ENCODE data around the gene USP15. TPM values are rescaled to one million over a fixed set of nuclear protein-coding genes. Genes with fewer than 3 reads are reported as not detected.

USP15 gene
- total and polyA plus RNA-seq, 2 of the 4 experiments (the other 2 are of a cell fraction): 28.5 to 49.6 TPM

DNA sequence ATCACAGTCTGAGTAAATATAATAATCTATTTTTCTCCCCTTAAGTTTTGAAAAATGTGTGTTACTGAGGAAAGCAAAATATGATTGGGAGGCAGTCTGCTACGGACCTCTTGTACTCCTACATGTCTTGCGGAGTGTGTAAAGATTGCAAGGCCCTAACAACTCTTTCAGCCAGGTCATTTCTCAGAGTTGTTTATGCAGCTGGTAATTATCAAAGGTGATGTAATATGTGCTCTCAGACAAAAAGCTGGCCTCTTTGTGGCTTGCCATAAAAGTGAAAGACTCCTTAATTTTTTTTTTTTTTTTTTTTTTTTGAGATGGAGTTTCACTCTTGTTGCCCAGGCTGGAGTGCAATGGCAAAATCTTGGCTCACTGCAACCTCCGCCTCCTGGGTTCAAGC is 165.9 kb downstream of the USP15 start:
- POLR2A ChIA-PET (ENCODE audit: unreplicated experiment): no interaction called here
- Histone ChIP-seq H4K20me1 (ENCODE audit: insufficient read depth, low read length) (no peaks in the 10 kb centered on the region), H2BK5ac (ENCODE audit: low read depth, low read length, poor library complexity, severe bottlenecking) (no peak overlapping the region), H3K4me2 (ENCODE audit: low read depth, low read length) (no peak overlapping the region), H2AFZ (replicated peaks; ENCODE audit: low read length, poor library complexity) (no peak overlapping the region), H3K56ac (ENCODE audit: extremely low read depth, insufficient read depth, low read length) (no peak overlapping the region), H3K9me3 (ENCODE audit: control insufficient read depth, insufficient read depth, low read length) (peaks cover 4% of the 10 kb centered on the region; the same call in 1 of the 2 replicates), H2BK20ac (ENCODE audit: low read depth, low read length) (no peak overlapping the region), H2BK15ac (ENCODE audit: low read depth, low read length) (no peak overlapping the region), H3K27me3 (ENCODE audit: control insufficient read depth, insufficient read depth, low read length) (no peaks in the 10 kb centered on the region; the same call in none of the 2 replicates), H3K4ac (ENCODE audit: low read depth, low read length) (no peak overlapping the region), H3K18ac (ENCODE audit: low read depth, low read length) (no peak overlapping the region), H2AK5ac (ENCODE audit: low read depth, low read length) (no peak overlapping the region), H4K8ac (ENCODE audit: low read depth in 2 of 2, low read length in 2 of 2) (no peak overlapping the region), H3K4me3 (ENCODE audit: insufficient read depth, low read depth, low read length) (no peak overlapping the region), H3K36me3 (ENCODE audit: control insufficient read depth, insufficient read depth, low read length) (no peaks in the 10 kb centered on the region), H3K27ac (ENCODE audit: insufficient read depth, low read length) (no peak overlapping the region), H3K79me1 (ENCODE audit: low read depth in 1 of 2, low read length in 2 of 2) (no peaks in the 10 kb centered on the region), H3K4me1 (ENCODE audit: control insufficient read depth, insufficient read depth, low read length) (no peaks in the 10 kb centered on the region), H4K5ac (ENCODE audit: low read depth, low read length) (no peak overlapping the region), H3K9me1 (ENCODE audit: insufficient read depth, low read length) (no peaks in the 10 kb centered on the region), H4K91ac (ENCODE audit: insufficient read depth, low read depth, low read length) (no peak overlapping the region), H2AK9ac (replicated peaks; ENCODE audit: low read depth, low read length, poor library complexity) (no peak overlapping the region), H3K23ac (ENCODE audit: low read depth, low read length) (no peak overlapping the region), H3K9ac (ENCODE audit: low read depth, low read length) (no peak overlapping the region), H3K14ac (replicated peaks; ENCODE audit: low read depth, low read length) (no peak overlapping the region), H2BK120ac (ENCODE audit: low read depth, low read length) (no peak overlapping the region)
- ATAC-seq (ENCODE audit: low read depth) (no peak), DNase-seq (peak; percentile 4)
- no CpG with 5 or more reads among the region's 3 CpGs for WGBS, 2 experiments (ENCODE audit: extremely low coverage in 2 of 2, insufficient read length in 1 of 2)
- dilution Hi-C loops (cut with HindIII; ENCODE audit: low sequenced_read_pairs, unreplicated experiment): no loop called here
- in situ Hi-C loops (cut with MboI; ENCODE audit: low sequenced_read_pairs): no loop called here
- no TSS peak for BruUV-seq (replicated peaks)
- no peak for TF ChIP-seq CEBPB (IDR thresholded peaks at IDR 0.05; ENCODE audit: low read depth, low read length)
- TF ChIP-seq BHLHE40 (IDR thresholded peaks at IDR 0.05; ENCODE audit: low read depth, low read length): no peak
- TF ChIP-seq, protein P1, sequence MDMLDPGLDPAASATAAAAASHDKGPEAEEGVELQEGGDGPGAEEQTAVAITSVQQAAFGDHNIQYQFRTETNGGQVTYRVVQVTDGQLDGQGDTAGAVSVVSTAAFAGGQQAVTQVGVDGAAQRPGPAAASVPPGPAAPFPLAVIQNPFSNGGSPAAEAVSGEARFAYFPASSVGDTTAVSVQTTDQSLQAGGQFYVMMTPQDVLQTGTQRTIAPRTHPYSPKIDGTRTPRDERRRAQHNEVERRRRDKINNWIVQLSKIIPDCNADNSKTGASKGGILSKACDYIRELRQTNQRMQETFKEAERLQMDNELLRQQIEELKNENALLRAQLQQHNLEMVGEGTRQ (IDR thresholded peaks at IDR 0.05; ENCODE audit: low read depth, low read length): no peak
- TF ChIP-seq RAD21 (IDR thresholded peaks at IDR 0.05; ENCODE audit: low read length): no peak
- TF ChIP-seq, protein P2, sequence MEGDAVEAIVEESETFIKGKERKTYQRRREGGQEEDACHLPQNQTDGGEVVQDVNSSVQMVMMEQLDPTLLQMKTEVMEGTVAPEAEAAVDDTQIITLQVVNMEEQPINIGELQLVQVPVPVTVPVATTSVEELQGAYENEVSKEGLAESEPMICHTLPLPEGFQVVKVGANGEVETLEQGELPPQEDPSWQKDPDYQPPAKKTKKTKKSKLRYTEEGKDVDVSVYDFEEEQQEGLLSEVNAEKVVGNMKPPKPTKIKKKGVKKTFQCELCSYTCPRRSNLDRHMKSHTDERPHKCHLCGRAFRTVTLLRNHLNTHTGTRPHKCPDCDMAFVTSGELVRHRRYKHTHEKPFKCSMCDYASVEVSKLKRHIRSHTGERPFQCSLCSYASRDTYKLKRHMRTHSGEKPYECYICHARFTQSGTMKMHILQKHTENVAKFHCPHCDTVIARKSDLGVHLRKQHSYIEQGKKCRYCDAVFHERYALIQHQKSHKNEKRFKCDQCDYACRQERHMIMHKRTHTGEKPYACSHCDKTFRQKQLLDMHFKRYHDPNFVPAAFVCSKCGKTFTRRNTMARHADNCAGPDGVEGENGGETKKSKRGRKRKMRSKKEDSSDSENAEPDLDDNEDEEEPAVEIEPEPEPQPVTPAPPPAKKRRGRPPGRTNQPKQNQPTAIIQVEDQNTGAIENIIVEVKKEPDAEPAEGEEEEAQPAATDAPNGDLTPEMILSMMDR (conservative IDR thresholded peaks at IDR 0.05; ENCODE audit: low read depth, low read length): no peak
- no peak for TF ChIP-seq RCOR1 (IDR thresholded peaks at IDR 0.05; ENCODE audit: insufficient replicate concordance, low read length)
- no peak for TF ChIP-seq MAFK (IDR thresholded peaks at IDR 0.05; ENCODE audit: low read depth, low read length)
- TF ChIP-seq MXI1 (IDR thresholded peaks at IDR 0.05; ENCODE audit: borderline replicate concordance, low read depth, low read length): no peak
- TF ChIP-seq, protein P3, sequence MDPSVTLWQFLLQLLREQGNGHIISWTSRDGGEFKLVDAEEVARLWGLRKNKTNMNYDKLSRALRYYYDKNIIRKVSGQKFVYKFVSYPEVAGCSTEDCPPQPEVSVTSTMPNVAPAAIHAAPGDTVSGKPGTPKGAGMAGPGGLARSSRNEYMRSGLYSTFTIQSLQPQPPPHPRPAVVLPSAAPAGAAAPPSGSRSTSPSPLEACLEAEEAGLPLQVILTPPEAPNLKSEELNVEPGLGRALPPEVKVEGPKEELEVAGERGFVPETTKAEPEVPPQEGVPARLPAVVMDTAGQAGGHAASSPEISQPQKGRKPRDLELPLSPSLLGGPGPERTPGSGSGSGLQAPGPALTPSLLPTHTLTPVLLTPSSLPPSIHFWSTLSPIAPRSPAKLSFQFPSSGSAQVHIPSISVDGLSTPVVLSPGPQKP (IDR thresholded peaks at IDR 0.05; ENCODE audit: borderline replicate concordance, low read depth, low read length): no peak
- TF ChIP-seq CHD1 (IDR thresholded peaks at IDR 0.05; ENCODE audit: low read depth, low read length): no peak
- no peak for TF ChIP-seq SMC3 (IDR thresholded peaks at IDR 0.05; ENCODE audit: low read depth, low read length)
- TF ChIP-seq MAZ (IDR thresholded peaks at IDR 0.05; ENCODE audit: borderline replicate concordance, low read depth, low read length): no peak
- TF ChIP-seq NFE2L2 (IDR thresholded peaks at IDR 0.05; ENCODE audit: low read depth, low read length): no peak
- no peak for TF ChIP-seq POLR2A (IDR thresholded peaks at IDR 0.05; ENCODE audit: low read depth, low read length)
- intact Hi-C loops (cut with micrococcal nuclease): no loop called here
- CTCF ChIA-PET: interaction anchor here (0.6 kb wide), 1 partner anchor 1694 kb away, joined by 3 read pairs; no protein-coding TSS in a partner anchor

Measured in IMR-90 (cell line).